ENCODE results near the gene WDFY2.

WDFY2 gene

DNA sequence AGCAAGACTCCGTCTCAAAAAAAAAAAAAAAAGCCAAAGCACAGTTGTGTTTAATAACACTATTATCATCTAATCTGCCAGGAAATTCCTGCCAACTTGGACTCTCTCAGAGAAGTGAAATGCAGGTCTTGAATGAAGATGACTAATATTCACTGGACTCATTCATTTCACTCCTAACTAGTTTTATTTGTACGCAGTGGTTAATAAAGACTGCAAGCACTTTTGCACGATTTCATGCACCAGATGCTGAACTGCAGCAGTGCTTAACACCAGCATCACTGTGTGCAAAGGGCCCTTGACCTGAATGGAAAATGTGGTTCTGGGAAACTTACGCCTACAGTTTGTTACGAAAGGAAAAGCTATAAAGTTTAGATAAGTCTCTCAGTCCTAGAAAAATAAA lies 156.4 kb downstream of the WDFY2 start:
- DNase-seq (ENCODE audit: low read depth) = no peak

DNA sequence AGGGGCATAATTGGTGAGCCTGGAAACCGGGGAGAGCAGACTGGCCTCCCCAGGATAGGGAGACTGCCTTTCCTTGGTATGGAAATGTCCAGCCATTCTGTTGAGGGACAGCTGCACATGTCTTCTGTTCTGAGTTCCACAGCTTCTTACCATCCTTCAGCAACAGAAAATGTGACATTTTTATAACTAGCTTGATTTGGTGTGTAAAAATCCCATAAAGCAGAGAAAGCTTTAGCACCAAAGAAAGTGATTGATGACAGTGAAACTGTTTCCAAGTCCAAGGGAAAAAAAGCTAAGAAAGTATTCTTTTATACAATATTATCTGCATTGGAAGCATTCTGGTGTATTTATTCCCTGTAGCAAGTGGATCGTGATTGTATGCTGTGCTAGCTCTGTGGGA lies 157.8 kb downstream of the WDFY2 start:
- DNase-seq (ENCODE audit: low read depth) = no peak

- no peak for DNase-seq (ENCODE audit: low read depth)
Measured at GRCh38 chr13:51742611-51743010, 158.3 kb downstream of the WDFY2 start.

GRCh38 chr13:51745243-51745642 lies 161.0 kb downstream of the WDFY2 start:
- DNase-seq (ENCODE audit: low read depth) = no peak

- DNase-seq (ENCODE audit: low read depth) = no peak
Measured at GRCh38 chr13:51746802-51747201, 162.5 kb downstream of the WDFY2 start.

DNA sequence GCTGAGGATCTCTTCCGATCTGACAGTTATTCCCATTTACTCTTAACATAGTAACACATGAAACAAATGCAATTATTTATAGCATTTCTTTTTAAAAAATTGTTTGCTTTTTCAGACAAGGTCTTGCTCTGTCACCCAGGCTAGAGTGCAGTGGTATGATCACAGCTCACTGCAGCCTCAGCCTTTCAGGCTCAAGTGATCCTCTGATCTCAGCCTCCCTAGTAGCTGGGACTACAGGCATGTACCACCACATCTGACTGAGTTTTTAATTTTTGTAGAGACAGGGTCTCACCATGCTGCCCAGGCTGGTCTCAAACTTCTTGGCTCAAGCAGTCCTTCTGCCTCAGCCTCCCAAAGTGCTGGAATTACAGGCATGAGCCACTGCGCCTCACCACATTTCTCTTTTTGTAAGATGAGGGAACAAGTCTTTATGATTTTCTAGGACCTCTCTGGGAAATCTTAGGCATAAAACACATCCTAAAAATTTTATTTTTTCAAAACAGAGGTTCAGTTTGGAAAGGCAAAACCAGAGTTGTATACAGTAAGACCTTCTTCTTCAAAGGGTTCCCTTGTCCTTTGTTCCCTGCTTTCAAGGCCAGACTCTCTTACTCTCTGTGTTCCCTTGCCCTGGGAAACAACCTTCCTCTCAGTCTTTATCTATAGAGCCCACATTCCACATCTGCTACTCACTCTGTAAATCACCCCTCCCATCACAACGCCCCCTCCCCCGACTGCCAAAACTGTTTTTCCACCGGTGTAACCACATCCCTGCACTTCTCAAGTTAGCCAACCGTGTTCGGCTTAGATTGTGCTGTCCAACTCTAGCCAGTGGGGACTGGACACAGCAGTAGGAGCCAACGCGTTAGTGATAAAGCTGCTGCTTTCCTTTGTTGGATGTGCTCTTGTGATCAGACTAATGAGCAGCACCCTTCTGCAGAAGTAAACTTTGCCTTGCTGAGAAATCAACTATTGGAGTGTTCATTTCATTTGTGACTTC lies 163.5 kb downstream of the WDFY2 start:
- no peak for DNase-seq (ENCODE audit: low read depth)

DNA sequence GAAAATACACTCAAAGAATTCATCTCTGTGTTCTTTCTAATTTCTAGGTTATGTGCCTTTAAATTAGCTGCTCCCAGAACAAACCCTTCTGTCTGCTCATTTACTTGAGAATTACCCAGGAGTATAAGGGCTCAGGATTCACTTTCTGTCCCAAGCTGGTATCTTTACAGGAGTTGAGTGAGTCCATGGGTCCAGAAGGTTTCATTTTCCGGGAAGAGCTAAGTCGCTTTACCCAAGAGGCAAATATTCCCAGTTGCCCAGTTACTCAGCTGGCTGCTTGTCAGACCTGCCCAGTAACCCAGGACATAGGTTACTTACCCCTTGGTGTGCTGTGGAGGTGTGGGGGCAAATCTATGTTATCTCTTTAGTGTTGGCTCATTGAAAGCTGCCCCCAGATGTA lies 172.4 kb downstream of the WDFY2 start:
- no peak for DNase-seq (ENCODE audit: low read depth)

GRCh38 chr13:51758691-51759090 lies 174.4 kb downstream of the WDFY2 start:
- DNase-seq (ENCODE audit: low read depth) = no peak

- DNase-seq (ENCODE audit: low read depth) = no peak
Measured at GRCh38 chr13:51759240-51759639, 175.0 kb downstream of the WDFY2 start.

- no peak for DNase-seq (ENCODE audit: low read depth)
Measured at GRCh38 chr13:51760592-51760991, 176.3 kb downstream of the WDFY2 start.

GRCh38 chr13:51761643-51762350 lies 177.5 kb downstream of the WDFY2 start:
- no peak for DNase-seq (ENCODE audit: low read depth)

DNA sequence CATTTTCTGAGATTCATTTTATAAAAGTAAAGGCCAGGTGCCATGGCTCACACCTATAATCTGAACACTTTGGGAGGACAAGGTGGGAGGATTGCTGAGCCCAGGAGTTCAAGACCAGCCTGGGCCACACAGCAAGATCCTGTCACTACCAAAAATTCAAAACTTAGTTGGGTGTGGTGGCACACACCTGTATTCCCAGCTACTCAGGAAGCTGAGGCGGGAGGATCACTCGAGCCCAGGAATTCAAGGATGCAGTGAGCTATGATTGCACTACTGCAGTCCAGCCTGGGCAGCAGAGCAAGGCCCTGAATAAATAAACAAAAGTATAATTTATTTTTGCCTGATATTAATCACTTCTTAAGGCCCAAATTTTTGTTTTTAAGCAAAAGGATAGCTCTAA lies 179.2 kb downstream of the WDFY2 start:
- DNase-seq (ENCODE audit: low read depth) = no peak

DNA sequence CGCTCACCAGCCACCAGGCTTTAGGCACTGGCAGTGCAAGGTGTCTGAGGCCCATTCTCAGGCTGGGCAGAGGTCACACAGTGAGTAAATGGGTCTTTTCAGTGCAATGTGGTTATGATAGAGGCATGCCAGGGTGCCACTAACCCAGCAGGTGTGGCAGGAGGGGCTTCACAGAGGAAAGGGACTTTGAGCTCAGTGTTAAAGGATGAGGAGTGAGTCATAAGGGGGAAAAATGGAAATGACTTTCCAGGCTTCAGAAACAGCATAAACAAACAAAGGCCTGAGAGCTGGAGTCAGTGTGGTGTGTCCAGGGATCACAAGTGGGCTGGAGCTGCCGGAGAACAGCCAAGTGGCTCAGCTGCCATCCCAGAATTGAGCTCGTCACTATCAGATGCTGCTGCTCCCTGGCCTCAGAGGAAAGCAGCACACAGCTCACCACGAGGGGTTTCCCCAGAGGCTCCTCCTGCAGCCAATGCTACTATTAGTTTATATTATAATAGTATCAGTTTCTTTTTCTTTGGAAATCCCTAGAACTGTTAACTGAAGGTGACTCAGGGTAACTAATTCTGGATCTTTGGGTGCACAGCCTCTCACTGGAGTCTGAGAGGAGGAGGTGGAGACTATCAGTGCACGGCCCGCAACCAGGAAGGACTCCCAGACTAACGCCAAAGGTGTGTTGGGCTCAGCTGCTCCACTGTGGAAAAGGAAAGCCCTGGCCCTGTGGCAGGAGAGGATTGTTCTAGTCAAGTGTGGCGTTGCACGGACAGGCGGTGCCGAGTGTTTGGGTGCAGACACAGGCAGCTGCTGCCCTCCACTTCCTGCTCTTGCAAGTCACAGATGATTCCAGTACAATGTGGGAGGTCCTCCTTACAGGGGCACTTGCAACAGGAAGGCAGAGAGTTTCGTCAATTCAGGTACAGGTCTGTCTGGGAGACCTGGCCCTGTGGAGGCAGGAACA lies 180.2 kb downstream of the WDFY2 start:
- DNase-seq (ENCODE audit: low read depth) = peak; percentile 45

DNA sequence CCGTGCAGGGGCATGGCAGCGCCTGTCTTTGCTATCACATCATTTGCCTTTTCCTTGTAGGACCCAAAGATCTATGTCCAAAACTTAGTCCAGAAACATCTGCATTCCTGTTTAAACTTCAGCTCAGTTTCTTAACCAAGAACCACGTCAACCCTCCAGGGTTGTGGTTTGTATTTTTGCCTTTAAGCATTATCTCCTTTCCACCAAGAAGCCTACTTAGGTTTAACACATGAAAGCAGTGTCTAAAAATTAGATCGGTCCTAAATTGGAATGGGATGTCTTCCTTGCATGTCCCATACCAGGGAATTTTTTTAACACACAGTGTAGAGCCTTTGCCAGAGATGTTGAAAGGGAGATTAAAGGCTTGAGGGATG lies 180.9 kb downstream of the WDFY2 start:
- DNase-seq (ENCODE audit: low read depth) = no peak

DNA sequence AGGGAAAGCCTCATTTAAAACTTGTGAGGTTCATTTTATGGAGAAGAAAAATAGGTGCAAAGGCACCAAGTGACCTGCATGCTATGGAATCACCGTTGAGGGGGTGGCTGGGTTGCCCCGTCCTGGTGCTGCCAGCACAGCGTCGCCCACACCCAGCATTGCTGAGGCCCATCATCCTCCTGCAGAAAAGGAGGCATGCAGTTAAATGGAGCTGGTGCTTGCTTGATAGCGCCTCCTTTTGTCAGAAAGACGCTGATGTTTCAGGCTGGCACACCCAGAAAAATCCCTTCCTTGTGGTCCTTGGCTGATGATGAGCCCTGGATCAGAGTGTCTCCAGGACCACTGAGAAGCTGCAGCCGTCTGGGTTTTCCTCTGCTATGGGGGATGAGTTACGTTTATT lies 182.8 kb downstream of the WDFY2 start:
- DNase-seq (ENCODE audit: low read depth) = no peak

- DNase-seq (ENCODE audit: low read depth) = no peak
Measured at GRCh38 chr13:51768378-51768921, 184.2 kb downstream of the WDFY2 start.

- DNase-seq (ENCODE audit: low read depth) = no peak
Measured at GRCh38 chr13:51768976-51769375, 184.7 kb downstream of the WDFY2 start.

- no peak for DNase-seq (ENCODE audit: low read depth)
Measured at GRCh38 chr13:51769455-51770127, 185.3 kb downstream of the WDFY2 start.

- no peak for DNase-seq (ENCODE audit: low read depth)
Measured at GRCh38 chr13:51770160-51770559, 185.9 kb downstream of the WDFY2 start.

GRCh38 chr13:51770681-51771417 lies 186.6 kb downstream of the WDFY2 start:
- no peak for DNase-seq (ENCODE audit: low read depth)
